ENCODE measurements around the gene PCLO.
"Not testable (repeated sequence)": the region's sequence is repeated elsewhere in the genome, so short reads cannot be mapped to it uniquely, and the experiment has no call there.

PCLO gene

GRCh38 chr7:82953324-82954027 lies 209.2 kb downstream of the PCLO start:
- DNase-seq: no peak

DNA sequence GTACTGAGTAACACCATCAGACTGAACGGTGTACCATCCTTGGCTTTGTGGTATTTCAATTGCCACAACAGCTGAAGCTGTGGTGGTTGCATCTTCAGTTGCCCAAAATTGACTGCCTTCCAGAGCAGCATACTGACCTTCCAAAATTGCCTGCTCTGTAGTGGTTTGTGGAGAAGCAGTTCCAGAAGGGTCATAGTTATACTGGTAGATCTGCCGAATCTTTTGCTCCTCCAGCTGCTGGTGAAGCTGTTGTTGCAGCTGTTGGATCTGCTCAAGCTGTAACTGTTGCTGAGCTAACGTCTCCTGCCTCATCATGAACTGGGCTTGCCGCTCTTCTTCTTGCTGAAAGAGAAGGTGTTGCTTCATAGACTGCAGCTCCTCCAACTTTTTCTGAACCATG lies 212.2 kb downstream of the PCLO start:
- DNase-seq: no peak

- DNase-seq: no peak
These were observed 217.2 kb downstream of the PCLO start for GRCh38 chr7:82945480-82945879.

DNA sequence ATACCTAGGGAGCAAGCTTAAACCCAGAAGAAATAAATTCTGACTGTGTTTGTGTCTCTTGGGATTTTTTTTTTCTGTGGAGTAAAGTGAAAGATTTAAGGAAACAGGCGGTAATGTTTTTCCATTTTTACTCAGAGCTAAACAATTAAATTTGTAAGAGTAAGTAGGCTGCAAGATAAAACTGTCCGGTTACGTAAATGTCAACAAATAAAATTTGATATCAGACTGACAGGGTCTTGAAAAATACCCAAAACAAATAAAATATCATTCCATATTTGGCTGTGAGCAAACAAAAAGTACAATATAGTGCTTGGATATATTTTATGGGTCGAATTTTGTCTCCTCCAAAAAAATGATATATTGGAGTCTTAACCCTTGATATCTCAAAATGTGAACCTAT lies 217.6 kb downstream of the PCLO start:
- no peak for DNase-seq

- DNase-seq: no peak
These were observed 230.2 kb downstream of the PCLO start for GRCh38 chr7:82932516-82932915.

DNA sequence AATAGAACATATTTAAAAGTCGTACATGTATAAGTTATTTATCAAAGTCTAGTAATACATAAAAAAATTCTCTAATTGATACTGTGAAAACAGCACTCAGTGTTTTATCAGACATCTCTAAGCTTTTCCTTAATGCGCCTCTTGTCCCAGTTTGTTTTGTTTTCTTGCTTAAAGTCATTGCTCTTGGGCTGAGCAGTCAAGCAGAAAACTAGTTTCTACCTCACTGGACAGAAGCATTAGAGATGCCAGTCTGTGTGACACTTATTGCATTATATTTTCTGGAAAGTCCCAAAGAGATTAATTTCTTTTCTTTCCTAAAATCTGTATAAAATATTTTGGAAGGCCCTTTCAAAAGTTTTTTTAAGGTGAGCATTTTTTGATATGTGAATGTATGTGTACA lies 236.2 kb downstream of the PCLO start:
- no peak for DNase-seq

DNA sequence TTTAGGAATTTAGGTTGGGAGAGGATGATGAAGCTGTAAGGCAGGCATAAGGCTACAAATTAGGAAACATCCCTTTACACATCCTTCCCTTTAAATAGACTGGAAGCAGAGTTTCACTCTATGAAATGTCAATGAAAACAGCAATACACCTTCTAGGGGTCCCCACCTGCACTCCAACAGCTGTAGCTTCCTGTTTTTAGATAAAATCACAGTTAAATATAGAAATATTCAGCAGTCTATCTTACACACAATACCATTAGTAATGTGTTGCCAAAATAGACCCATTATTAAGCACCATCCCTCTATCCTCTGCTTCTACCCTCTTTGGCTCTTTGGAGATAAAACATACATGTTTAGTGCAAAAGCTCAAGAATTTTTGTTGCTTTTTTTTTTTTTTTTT lies 237.4 kb downstream of the PCLO start:
- no peak for DNase-seq

DNA sequence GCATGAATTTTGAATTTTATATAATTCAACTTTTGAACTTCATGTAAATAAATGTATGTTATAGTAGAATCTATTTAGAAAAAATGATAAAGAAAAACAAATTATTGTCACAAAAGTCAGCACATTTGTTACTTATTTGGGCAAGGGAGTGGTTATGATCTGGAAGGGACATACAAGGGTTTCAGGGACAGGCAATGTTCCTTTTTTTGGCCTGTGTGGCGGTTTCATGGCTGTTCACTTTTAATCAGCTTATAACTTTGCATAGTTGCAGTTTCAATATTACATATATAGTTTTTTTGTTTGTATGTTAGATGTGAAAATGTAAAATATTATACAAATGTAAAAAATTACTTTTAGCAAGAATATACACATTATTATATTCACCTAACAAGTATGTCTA lies 256.2 kb downstream of the PCLO start:
- DNase-seq: no peak

- DNase-seq: no peak
These were observed 257.8 kb downstream of the PCLO start for GRCh38 chr7:82904871-82905270.

DNA sequence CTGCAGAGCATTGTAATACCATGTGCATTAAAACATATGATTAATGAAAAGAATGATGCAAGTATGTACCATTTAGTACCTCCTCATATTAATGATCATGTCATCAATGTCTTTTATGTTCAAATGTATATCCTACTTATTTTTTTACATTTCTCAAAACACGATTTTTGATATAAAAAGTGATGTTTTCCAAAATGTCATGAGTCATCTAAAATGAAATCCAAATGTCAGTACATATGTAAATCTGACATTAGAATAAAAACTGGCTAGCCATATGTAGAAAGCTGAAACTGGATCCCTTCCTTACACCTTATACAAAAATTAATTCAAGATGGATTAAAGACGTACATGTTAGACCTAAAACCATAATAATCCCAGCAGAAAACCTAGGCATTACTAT lies 261.6 kb downstream of the PCLO start:
- not testable (repeated sequence) for DNase-seq

- DNase-seq: no peak
These were observed 265.2 kb downstream of the PCLO start for GRCh38 chr7:82897500-82897899.

DNA sequence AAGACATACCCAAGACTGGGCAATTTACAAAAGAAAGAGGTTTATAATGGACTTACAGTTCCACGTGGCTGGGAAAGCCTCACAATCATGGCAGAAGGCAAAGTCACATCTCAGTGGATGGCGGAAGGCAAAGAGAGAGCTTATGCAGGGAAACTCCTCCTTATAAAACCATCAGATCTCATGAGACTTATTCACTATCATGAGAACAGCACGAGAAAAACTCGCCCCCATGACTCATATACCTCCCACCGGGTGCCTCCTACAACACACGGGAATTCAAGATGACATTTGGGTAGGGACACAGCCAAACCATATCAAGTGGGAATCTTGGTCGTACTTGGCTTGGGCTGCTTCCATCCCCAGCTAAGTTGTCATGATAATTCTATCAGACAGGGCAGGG lies 268.3 kb downstream of the PCLO start:
- not testable (repeated sequence) for DNase-seq

- DNase-seq: no peak
These were observed 276.4 kb downstream of the PCLO start for GRCh38 chr7:82886324-82886723.

- no peak for DNase-seq
These were observed 296.8 kb downstream of the PCLO start for GRCh38 chr7:82865856-82866255.

DNA sequence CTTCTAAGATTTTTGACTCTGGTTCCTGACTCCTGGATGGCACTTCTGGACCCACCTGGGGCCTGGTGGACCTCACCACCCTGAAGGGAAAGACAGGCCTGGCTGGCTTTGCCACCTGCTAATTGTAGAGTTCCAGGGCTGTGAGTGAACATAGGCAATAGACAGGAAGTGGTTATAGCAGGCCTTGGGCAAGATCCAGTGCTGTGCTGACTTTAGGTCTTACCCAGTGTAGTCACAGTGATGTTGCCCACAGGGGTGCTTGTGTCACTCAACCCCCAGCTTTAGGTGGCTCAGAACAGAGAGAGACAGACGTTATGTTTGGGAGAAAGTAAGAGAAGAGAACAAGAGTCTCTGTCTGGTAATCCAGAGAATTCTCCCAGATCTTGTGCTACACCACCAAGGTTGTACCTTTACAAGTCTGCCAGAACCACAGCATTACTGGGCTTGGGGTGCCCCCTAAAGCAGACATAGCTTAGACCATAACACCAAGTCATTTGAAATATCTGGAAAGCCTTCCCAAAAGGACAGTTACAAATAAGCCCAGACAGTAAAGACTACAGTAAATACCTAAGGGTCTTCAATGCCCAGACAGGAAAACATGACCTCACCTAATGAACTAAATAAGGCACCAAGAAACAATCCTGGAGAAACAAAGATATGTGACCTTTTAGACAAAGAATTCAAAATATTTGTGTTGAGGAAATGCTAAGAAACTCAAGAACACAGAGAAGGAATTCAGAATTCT lies 303.4 kb downstream of the PCLO start:
- DNase-seq: no peak

- no peak for DNase-seq
These were observed 311.6 kb downstream of the PCLO start for GRCh38 chr7:82851121-82851520.

GRCh38 chr7:82841828-82842227 lies 320.9 kb downstream of the PCLO start:
- DNase-seq: no peak

- no peak for DNase-seq
These were observed 322.6 kb downstream of the PCLO start for GRCh38 chr7:82840061-82840460.

DNA sequence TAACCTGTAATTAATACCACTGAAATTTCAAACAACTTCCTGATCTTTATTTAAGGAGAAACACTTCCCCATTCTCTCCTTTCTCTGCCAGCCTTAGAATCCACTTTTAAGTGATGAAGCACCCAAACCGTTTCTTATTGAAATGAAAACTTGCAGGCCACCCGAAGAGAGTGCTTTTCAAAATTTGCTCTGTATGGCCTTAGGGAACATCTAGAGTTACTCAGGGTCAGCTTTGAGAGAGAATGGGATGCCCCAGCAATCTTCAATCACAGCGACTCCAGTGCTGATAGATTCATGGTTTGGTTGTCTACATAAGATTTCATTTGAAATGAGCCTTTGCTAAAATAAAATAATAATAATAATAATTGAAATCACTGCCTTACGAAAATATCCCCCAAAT lies 323.1 kb downstream of the PCLO start:
- DNase-seq: no peak

DNA sequence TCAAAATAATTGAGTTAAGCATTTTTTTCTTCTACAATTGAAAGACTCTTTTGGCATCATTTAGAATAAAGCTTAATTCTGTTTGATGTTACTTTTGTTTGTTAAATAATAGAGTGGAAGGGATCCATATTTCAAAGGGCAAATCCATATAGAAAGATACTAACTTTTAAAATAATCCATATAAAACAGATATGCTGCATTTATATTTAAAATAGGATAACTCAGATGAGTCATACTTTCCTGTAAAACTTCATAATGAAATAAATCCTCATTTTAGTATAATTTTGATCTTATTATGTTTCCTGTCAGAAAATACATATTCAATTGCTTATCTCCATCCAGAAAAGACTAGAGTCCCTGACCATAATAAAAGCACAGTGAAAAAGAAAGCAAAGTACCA lies 323.6 kb downstream of the PCLO start:
- no peak for DNase-seq

DNA sequence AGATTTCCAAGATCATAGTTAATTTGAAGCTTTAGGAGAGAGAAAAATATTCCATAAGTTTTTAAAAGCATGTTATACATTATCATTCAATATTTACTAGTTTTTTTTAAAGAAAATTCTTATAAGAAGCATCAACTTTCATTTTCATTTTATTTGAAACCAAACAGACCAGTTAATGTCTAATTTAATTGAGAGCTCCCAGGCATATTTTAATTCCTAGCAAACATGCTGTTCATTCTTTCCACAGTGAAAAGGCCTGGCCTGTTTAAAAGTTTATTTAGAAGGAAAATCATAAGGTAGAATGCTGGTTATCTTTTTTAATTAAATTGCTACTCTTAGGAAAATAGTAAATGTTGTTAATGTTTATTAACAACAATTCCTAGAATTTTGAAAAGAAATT lies 324.4 kb downstream of the PCLO start:
- no peak for DNase-seq

DNA sequence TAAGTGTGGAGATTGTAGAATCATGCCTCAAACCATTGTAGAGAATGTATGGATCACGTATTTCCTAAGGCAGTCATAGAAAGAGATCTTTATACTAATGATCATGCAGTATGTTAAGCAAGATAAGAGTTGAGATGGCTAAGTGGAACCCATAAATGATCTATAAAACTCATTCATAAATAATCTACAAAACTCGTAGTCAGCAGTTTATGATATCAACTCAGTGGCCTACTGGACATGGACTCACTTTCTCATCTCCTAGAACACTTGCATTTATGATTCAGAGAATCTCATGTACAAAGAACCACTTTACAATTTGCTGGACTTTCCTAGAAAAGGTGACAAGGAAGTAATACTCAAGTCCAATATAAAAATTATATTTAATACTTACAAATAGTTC lies 339.6 kb downstream of the PCLO start:
- DNase-seq: no peak

GRCh38 chr7:82821037-82821436 lies 341.6 kb downstream of the PCLO start:
- no peak for DNase-seq

DNA sequence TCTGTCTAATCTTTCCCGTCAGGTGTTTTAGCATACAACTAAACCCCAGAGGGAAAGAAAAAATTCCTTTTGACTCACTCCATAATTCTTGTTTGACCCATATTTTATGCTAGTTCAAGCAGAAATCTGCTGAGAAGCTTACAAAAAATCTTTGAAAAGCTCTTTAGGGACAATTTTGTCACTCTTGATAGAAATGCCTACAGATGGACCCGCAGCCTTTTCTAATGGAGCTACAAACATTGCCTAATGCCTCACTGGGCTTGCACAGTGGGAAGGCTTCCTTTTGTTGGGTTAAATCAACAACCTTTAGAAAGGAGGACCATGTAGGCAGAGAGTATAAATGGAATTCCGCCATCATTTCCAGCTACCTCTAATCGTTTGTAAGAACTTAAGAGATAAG lies 344.5 kb downstream of the PCLO start:
- DNase-seq: no peak

DNA sequence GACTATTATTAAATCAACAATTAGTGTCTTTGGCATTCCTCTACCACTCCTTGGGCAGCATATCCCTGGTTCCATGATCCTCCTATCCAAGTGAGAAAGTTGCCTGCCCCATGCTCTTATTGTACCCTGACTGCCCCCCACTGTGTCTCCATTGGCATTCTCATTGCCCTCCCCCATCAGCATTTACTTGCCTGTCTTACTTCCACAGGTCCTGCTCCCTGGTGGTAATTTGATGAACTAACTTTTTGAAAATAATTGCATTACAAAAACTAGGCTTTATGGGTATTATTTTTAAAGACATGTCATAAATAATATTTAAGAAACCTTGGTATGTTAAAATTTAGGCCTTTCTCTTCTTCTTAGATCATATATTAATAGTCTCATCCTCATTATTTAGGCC lies 346.4 kb downstream of the PCLO start:
- DNase-seq: no peak
